ELF-1 (cell line): ENCODE measurements around the gene SMG7.

ENCODE experiments used
- DNase-seq: peaks from one replicate; pipeline ENCODE4 v3.0.0-alpha.2; 2016; ENCODE audit warnings: low read depth, low spot score

Gene SMG7

GRCh38 chr1:183565261-183565660, 93.0 kb downstream of the SMG7 start:
- no peak for DNase-seq

GRCh38 chr1:183566026-183566425, 93.7 kb downstream of the SMG7 start:
- DNase-seq = no peak

GRCh38 chr1:183567584-183567983, 95.3 kb downstream of the SMG7 start:
- no peak for DNase-seq

GRCh38 chr1:183568176-183569021, 96.1 kb downstream of the SMG7 start:
- no peak for DNase-seq

GRCh38 chr1:183569141-183569540, 96.8 kb downstream of the SMG7 start:
- DNase-seq = no peak

GRCh38 chr1:183569801-183570200, 97.5 kb downstream of the SMG7 start:
- no peak for DNase-seq

- DNase-seq = no peak
Observed at GRCh38 chr1:183570451-183570850, 98.2 kb downstream of the SMG7 start.

- no peak for DNase-seq
Observed at GRCh38 chr1:183571678-183572268, 99.5 kb downstream of the SMG7 start.

GRCh38 chr1:183572721-183573120, 100.4 kb downstream of the SMG7 start:
- DNase-seq = no peak

- DNase-seq = no peak
Observed at GRCh38 chr1:183575606-183576005, 103.3 kb downstream of the SMG7 start.

GRCh38 chr1:183576537-183576936, 104.2 kb downstream of the SMG7 start:
- no peak for DNase-seq

GRCh38 chr1:183577897-183578465, 105.7 kb downstream of the SMG7 start:
- no peak for DNase-seq

- DNase-seq = no peak
Observed at GRCh38 chr1:183578856-183579255, 106.6 kb downstream of the SMG7 start.

- DNase-seq = peak; percentile 74
Observed at GRCh38 chr1:183580281-183580682, 108.0 kb downstream of the SMG7 start.

GRCh38 chr1:183582021-183582713, 109.9 kb downstream of the SMG7 start:
- DNase-seq = no peak

GRCh38 chr1:183583466-183583865, 111.2 kb downstream of the SMG7 start:
- no peak for DNase-seq

- no peak for DNase-seq
Observed at GRCh38 chr1:183584147-183584546, 111.8 kb downstream of the SMG7 start.

- peak; percentile 58 for DNase-seq
Observed at GRCh38 chr1:183585038-183585437, 112.7 kb downstream of the SMG7 start.

- no peak for DNase-seq
Observed at GRCh38 chr1:183586455-183586854, 114.2 kb downstream of the SMG7 start.

- DNase-seq = no peak
Observed at GRCh38 chr1:183586926-183587325, 114.6 kb downstream of the SMG7 start.

GRCh38 chr1:183588827-183589226, 116.5 kb downstream of the SMG7 start:
- no peak for DNase-seq

GRCh38 chr1:183589384-183589783, 117.1 kb downstream of the SMG7 start:
- DNase-seq = no peak
